Tibial artery (tissue), 4 donors: ENCODE data around the gene HSPA1L.

ENCODE experiments used
- DNase-seq, 2 donors: peaks; one replicate each; pipeline ENCODE4 v3.0.0-alpha.2; 2019
- H3K27ac ChIP-seq, 2 donors: fragments of 200-600 bp; sonication (generic) in 1 of 2; 1 replicate in 1 of 2; 2 replicates in 1 of 2; pipeline ENCODE4 v1.5.1; 2018 to 2019; ENCODE audit warnings: mild to moderate bottlenecking in 1 of 2
- H3K27me3 ChIP-seq, 2 donors: fragments of 200-600 bp; sonication (generic) in 1 of 2; one replicate each; pipeline versions ENCODE4 v1.5.1 to v1.6.0; 2016 to 2019
- H3K36me3 ChIP-seq, 3 donors: fragments of 200-600 bp; sonication (generic) in 2 of 3; one replicate each; pipeline ENCODE4 v1.5.1; 2016 to 2019; ENCODE audit warnings: mild to moderate bottlenecking in 2 of 3
- H3K4me1 ChIP-seq, 4 donors: fragments of 200-600 bp; sonication (generic) in 2 of 4; 1 replicate in 3 of 4; 2 replicates in 1 of 4; pipeline ENCODE4 v1.5.1; 2016 to 2019
- H3K4me3 ChIP-seq, 2 donors: fragments of 200-600 bp; sonication (generic) in 1 of 2; 1 replicate in 1 of 2; 2 replicates in 1 of 2; pipeline ENCODE4 v1.5.1; 2018 to 2019; ENCODE audit warnings: mild to moderate bottlenecking in 2 of 2
- H3K9me3 ChIP-seq, 3 donors: fragments of 200-600 bp; sonication (generic) in 1 of 3; one replicate each; pipeline ENCODE4 v1.5.1; 2016 to 2019
- CTCF ChIP-seq, 2 experiments: fragments of 200-600 bp in 1 of 2; fragments of 450-650 bp in 1 of 2; IDR thresholded peaks; one replicate each; pipeline ENCODE4 v1.5.1; 2017 to 2019; ENCODE audit warnings: antibody characterized with exemption in 2 of 2, mild to moderate bottlenecking in 1 of 2, moderate library complexity in 1 of 2
- intact Hi-C: fragments of 100-400 bp; cut with DNase I; formaldehyde crosslinking; loops from one replicate; pipeline ENCODE4 v1.15.0; 2023; ENCODE audit warnings: low total_unique reads

The HSPA1L gene

DNA sequence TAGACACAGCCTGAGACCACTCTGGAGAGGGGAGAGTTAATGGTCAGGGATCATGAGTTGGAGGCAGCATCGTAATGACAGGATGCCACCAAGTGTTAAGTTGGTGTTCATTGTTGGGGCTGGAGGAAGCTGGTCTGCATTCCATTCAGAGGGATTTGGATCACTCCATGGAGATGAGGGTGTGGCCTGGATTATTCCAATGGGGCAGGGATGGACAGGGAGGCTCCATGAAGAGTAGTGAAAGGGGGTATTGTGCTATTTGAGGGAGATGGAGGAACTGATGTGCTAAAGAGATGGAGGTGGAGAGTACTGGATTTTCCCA lies 51.5 kb downstream of the HSPA1L start:
- no peak overlapping the region for H3K27ac ChIP-seq
- H3K27me3 ChIP-seq = peaks cover 0 to 12% of the 10 kb centered on the region in 2 donors
- DNase-seq = no peak
- no peaks in the 10 kb centered on the region for H3K9me3 ChIP-seq
- TF ChIP-seq CTCF (IDR thresholded peaks at IDR 0.05) = no peak
- intact Hi-C loops = no loop called here
- H3K36me3 ChIP-seq = peaks cover 0 to 19% (median 0%) of the 10 kb centered on the region in 3 donors
- peaks cover 0 to 7% (median 3%) of the 10 kb centered on the region in 4 donors for H3K4me1 ChIP-seq
- no peak overlapping the region for H3K4me3 ChIP-seq

DNA sequence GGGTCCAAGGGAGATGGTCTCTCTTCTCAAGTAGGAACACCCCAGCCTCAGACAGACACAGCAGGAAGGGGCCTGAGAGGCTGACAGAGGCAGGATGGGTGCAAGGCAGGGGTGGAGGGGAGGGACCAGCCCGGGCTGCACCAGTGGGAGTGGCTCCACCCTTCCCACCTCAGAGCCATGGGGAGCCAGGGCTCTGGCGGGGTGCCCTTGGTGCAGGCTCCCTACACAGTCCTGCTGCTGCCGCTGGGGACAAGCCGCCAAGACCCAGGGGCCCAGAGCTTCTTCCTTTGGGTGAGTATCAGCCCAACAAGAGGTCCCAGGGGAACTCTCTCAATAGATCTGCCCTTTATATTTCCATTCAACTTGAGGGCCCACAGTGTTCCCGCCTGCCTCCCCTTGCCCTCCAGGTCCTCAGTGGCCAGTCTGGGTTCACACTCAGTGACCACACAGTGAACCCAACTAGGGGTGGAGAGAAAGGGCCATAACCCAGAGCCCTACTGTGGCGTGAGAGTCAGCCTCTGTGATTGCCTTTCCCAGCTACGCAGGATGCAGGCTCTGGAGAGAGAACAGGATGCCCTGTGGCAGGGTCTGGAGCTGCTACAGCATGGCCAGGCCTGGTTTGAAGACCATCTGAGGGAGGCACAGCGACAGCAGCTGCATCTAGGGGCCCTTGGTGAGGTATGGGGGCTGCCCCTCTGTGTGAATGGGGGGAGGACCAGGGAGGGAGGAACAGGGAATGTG lies 52.0 kb downstream of the HSPA1L start:
- peaks cover 0 to 12% of the 10 kb centered on the region in 2 donors for H3K27me3 ChIP-seq
- DNase-seq = no peak
- H3K36me3 ChIP-seq = peaks cover 0 to 19% (median 0%) of the 10 kb centered on the region in 3 donors
- H3K9me3 ChIP-seq = no peaks in the 10 kb centered on the region
- no peak overlapping the region for H3K27ac ChIP-seq
- peaks cover 0 to 7% (median 3%) of the 10 kb centered on the region in 4 donors for H3K4me1 ChIP-seq
- no peak overlapping the region for H3K4me3 ChIP-seq
- no peak for TF ChIP-seq CTCF (IDR thresholded peaks at IDR 0.05)
- intact Hi-C loops = no loop called here

GRCh38 chr6:31762356-31762755 lies 52.7 kb downstream of the HSPA1L start, which contains the start of gene SAPCD1:
Gene SAPCD1 (plus strand): TSS chr6:31762656. CDS start chr6:31763055, 399 bp downstream.
- intact Hi-C loops = no loop called here
- Histone ChIP-seq H3K4me3 (no peak within 1 kb of the TSS), H3K27me3 (peaks cover 0 to 12% of the 10 kb centered on the region in 2 donors), H3K9me3 (no peaks in the 10 kb centered on the region), H3K36me3 (peaks cover 0 to 19% (median 0%) of the 10 kb centered on the region in 3 donors), H3K27ac (no peak within 1 kb of the TSS), H3K4me1 (peaks cover 0 to 7% (median 3%) of the 10 kb centered on the region in 4 donors)
- no peak for TF ChIP-seq CTCF (IDR thresholded peaks at IDR 0.05)
- no peak for DNase-seq

- Histone ChIP-seq H3K27ac (no peak overlapping the region), H3K27me3 (peaks cover 0 to 10% of the 10 kb centered on the region in 2 donors), H3K9me3 (no peaks in the 10 kb centered on the region), H3K4me3 (no peak overlapping the region), H3K4me1 (peaks cover 0 to 4% (median 2%) of the 10 kb centered on the region in 4 donors), H3K36me3 (peaks cover 0 to 19% (median 0%) of the 10 kb centered on the region in 3 donors)
- TF ChIP-seq CTCF (IDR thresholded peaks at IDR 0.05) = no peak
- no peak for DNase-seq
- intact Hi-C loops = no loop called here
Observed at GRCh38 chr6:31761343-31761742, 53.7 kb downstream of the HSPA1L start.

DNA sequence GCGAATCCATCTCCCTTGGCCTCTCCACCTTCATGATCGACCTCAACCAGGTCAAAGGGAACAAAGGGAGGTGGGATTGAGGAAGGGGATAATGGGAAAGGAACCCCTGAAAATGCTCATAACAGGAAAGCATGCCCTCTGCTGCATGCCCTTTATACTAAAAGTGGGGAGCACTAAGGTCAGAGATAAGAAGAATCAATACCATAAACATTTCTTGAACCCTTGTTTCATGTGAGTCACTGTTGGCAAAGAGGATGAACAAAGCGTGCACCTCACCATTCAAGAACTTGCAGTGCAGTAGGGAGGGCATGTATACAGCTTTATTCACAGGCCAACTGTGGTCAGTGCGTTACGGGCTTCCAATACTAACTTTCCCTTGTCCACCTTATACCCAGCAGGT lies 54.3 kb downstream of the HSPA1L start:
- Histone ChIP-seq H3K27me3 (peaks cover 0 to 4% of the 10 kb centered on the region in 2 donors), H3K27ac (no peak overlapping the region), H3K4me1 (no peaks in the 10 kb centered on the region), H3K4me3 (no peak overlapping the region), H3K36me3 (peaks cover 0 to 19% (median 0%) of the 10 kb centered on the region in 3 donors), H3K9me3 (no peaks in the 10 kb centered on the region)
- TF ChIP-seq CTCF (IDR thresholded peaks at IDR 0.05) = no peak
- DNase-seq = no peak
- intact Hi-C loops = no loop called here
